ENCODE data around the gene ASB2.

Gene ASB2

DNA sequence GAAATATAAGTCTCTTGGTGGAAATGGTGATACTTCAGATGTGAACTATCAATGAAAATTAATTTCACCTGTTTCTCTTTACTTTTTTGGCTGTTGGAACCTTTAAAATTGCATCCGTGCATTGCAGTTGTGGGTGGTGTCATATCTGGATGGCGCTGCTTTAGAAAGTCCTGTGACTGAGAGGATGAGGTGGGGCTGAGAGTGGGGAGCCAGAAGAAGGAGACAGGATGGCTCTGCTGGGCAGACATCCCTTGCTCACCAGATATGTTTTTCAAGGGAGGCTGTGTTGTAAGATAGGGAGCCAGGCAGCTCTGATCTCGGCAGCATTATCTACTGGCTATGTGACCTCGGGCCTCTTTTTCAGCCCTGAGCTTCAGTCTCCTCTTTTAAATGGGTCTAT, 12.7 kb downstream of the ASB2 start:
- DNase-seq (ENCODE audit: low spot score), result no peak
- no peak for FAIRE-seq

DNA sequence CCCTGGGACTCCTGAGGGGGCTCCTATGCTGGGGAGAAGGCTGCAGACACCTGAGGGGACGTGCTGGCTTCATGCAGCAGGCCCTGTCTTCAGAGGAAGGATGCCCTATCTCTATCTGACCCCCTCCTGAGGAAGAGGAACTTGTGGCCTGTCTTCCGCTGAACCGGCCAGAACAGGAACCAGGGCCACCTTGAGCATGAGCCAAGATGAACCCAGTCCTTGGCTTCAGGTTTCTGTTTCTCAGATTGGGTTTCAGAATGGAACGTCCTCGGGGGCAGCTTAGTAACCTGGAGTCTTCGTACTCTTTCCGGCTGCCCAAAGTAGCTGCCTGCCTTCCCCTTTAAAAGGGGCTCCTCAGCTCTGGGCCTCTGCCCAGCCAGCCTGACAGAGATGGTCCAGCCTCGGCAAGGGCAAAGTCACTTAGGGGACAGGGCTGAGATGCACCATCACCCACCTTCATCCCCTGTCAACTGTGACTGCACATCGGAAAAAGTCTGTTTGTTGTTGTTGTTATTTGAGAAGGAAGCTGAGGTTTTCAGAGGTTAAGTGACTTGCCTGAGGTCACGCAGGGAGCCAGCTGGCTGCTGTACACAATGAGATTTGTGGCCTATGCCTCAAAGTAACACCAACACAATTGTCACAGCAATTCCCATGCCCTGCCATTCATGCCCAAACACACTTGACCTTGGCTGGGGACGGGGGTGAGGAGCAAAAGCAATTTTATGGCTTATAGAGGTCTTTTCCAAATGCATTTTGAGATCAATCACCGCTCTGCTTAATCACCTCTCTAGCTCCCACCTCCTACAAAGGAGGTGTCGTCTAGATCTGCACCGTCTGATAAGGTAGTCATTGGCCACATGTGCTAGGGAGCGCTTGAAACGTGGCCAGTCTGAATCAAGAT, 13.4 kb downstream of the ASB2 start:
- no peak for DNase-seq (ENCODE audit: low spot score)
- FAIRE-seq, result no peak

GRCh38 chr14:93961620-93962019, 14.8 kb downstream of the ASB2 start:
- FAIRE-seq, result no peak
- no peak for DNase-seq (ENCODE audit: low spot score)

- FAIRE-seq (no peak), DNase-seq (ENCODE audit: low spot score) (no peak)
Observed at GRCh38 chr14:93960774-93961438, 15.5 kb downstream of the ASB2 start.

GRCh38 chr14:93960108-93960475, 16.3 kb downstream of the ASB2 start:
- no peak for FAIRE-seq
- peak; percentile 44 for DNase-seq (ENCODE audit: low spot score)

DNA sequence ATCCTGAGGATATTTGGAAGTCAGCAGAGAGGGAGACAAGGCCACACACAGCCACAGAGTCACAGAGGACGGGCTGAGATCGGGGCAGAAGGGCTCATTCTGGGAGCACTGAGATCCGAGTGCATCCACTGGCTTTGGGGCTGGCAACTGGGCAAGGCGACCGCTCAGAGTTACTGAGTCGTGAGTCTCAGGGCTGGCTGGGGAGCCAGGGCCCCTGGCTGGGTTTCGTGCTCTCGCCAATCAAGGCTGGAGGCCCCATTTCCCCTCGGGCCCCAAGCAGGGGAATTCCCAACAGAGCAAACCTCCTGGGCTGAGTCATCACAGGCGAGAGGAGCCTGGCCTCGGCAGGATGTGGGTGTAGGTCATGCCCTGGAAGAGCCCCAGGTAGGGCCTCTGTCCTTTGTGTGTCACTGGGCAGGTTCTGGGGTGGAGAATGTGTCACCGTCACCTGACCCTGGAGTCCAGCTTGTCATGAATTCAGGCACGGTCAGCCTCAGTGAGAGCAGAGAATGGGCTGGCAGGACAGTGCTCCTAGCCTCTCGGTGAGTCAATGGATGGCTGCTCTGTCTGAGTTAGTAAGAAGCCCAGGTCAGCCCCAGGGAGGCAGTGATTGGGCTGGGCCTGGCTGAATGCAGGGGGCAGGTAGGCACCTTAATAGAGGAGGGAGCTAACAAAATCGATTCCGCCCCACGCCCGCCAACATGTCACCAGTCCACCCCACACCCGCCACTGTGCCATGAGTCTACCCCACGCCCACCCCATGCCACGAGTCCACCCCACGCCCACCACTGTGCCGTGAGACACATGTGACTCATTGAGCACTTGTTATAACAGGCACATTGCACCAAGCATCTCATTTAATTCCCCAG, 16.9 kb downstream of the ASB2 start:
- peak; percentile 97 for DNase-seq (ENCODE audit: low spot score)
- peak; percentile 87 for FAIRE-seq

DNA sequence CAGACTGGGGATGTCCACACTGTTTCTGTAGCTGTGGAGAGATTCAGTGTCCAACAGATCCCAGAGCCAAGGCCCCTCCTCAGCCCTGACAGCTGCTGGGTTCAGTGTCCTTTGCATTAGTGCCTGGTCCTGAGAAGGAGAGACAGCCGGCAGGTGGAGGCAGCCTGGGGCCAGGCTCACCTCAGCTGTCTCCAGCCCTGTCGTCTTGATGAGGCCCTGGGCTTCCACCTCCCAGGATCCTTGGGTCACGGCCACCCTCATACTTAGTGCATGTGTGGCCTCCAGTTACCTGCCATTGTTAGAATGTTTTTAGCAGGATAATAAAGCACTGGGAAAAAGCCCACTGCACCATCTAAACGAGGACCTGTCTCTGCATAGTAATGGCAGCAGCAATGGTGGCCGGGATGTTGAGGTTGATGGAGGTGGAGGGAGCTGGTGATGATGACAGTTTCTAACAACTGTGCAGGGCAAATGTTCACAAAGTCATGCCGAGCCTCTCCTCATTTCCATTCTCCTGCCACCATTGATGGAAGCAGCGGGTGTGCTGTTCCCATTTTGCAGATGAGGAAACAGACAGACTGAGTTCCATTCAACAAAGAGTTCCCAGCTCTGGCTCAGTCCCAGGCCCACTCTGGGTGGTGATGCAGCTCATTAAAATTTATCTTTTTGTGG, 17.7 kb downstream of the ASB2 start:
- no peak for FAIRE-seq
- no peak for DNase-seq (ENCODE audit: low spot score)

DNA sequence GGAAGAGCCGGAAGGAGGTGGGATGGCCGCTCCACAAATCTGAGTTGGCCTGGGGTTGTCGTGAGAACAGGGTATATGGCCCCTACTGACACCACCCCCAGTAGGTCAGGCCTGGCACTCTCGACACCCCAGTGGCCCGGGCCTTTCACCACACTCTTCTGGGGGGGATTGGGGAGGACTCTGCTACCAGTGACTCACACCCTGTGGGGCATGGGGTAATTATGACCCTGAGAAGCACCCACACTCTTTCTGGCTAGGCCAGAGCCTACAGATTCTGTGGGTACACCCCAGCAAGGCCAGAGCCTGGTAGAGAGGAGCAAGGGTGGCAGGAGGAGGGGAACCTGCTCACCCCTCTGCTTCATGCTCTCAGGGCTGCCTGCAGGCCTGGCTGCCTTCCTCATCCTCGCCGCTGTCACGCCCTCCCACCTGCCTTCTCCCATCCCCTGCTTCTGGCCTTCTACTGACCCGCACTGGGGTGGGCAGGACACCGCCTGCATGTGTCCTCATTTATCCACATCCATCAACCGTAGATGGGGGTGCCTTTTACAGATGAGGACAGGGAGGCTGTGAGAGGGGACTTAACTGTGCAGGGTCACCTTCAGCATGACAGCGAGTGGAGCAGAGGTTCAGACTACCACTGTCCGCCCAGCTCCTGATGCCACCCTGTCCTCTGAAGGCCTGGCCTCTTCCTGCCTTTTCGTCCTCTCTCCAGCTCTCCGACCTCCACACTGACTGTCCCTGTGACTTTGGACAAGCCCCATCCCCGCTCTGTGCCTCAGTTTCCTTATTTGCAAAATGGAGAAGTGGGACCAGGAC, 18.4 kb downstream of the ASB2 start:
- no peak for FAIRE-seq
- DNase-seq (ENCODE audit: low spot score), result no peak

DNA sequence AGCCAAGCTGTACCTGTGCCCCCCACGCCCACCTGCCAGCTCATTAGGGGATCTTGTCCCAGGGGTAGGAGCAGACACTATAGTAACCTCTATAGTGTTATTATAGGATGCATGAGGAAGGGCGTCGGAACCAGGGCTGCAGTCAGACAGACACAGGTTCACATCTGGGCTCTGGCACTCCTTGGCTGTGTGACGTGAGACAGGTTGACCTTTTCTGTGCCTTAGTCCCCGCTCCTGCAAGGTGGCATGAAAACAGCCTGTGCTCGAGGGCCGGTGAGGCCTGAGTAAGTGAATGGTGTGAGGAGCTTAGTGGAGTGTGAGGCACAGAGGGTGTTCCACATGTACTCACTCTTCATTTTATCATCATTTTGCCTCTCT, 19.0 kb downstream of the ASB2 start:
- DNase-seq (ENCODE audit: low spot score), result no peak
- no peak for FAIRE-seq

GRCh38 chr14:93956514-93957332, 19.6 kb downstream of the ASB2 start:
- DNase-seq (ENCODE audit: low spot score), result no peak
- FAIRE-seq, result no peak

GRCh38 chr14:93955850-93956481, 20.4 kb downstream of the ASB2 start:
- DNase-seq (ENCODE audit: low spot score), result no peak
- FAIRE-seq, result no peak

GRCh38 chr14:93954900-93955849, 21.2 kb downstream of the ASB2 start:
- DNase-seq (ENCODE audit: low spot score) (no peak), FAIRE-seq (no peak)

GRCh38 chr14:93954516-93954830, 21.9 kb downstream of the ASB2 start:
- DNase-seq (ENCODE audit: low spot score), result no peak
- no peak for FAIRE-seq

DNA sequence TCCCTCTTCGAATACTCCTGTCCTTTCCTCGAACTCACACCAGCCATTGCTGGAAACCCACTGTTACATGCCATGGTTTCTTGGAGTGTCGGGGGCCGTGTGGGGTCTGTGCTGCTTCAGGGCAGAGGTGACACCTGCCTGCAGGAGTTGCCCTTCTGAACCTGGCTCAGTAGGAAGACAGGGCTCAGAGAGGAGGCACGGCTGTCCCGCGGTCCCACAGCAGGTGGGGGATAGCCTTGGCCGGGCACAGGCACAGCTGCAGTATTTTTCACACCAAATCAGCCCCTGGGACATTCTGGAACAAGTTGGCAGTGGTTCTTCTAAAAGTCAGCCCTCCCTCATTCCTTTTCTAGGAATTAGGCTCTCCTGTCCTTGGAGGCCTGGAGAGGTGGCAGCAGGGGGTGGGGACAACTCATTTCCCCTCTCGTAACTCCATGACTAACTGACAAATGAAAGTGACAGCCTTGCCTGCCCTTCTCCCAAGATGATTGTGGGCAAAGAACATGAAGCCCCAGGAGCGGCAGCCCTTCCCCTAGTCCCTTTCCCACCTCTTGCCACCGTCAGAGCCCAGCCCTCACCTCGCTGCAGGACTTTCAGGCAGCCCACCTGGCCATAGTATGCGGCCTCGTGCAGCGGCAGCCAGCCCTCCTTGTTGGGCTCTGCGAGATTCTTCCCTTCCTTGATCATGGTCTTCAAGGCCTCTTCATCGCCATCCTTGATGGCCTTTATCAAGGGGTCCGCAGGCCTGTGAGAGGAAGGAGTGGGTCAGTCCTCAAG, 22.4 kb downstream of the ASB2 start:
- FAIRE-seq (no peak), DNase-seq (ENCODE audit: low spot score) (no peak)

DNA sequence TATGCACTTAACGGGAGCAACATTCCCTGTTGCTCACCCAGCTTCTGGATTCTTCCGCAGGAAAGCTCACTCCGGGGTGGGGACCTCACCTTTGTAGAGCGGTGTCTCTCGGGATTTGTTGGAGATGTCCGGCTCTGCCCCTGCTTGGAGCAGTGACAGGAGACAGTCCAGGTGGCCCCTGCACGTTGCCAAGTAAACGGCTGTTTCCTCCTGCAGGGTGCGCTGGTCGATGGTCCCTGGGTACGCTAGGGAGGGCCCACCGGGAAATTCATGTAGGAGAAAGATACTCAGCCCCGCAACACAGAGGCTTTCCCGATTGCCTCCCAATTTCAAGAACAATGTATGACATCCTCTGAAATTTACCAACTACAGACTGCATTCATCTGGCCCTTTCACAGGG, 23.1 kb downstream of the ASB2 start:
- FAIRE-seq (no peak), DNase-seq (ENCODE audit: low spot score) (no peak)

- no peak for DNase-seq (ENCODE audit: low spot score)
- FAIRE-seq, result no peak
Observed at GRCh38 chr14:93952829-93953228, 23.5 kb downstream of the ASB2 start.
